ENCODE data around the gene LHCGR.

DNA sequence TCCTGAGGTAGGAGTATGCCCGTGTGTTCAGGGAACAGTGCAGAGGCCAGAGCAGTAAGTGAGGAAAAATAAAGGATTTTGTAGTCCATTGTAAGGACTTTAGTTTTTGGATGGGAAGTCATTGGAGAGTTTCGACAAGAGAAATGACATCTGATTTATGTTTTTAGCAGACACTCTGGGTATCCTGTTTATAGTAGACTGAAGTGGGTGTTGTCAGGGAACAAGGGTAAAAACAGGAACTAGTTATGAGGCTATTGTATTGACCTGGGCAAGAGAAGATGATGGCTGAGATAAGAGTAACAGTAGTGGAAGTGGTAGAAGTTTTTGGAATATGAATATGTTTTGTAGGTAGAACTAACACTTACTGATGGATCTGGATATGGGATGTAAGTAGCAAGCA, 78.1 kb downstream of the LHCGR start:
- TF ChIP-seq EP300 (IDR thresholded peaks at IDR 0.05): no peak
- TF ChIP-seq, protein P1, sequence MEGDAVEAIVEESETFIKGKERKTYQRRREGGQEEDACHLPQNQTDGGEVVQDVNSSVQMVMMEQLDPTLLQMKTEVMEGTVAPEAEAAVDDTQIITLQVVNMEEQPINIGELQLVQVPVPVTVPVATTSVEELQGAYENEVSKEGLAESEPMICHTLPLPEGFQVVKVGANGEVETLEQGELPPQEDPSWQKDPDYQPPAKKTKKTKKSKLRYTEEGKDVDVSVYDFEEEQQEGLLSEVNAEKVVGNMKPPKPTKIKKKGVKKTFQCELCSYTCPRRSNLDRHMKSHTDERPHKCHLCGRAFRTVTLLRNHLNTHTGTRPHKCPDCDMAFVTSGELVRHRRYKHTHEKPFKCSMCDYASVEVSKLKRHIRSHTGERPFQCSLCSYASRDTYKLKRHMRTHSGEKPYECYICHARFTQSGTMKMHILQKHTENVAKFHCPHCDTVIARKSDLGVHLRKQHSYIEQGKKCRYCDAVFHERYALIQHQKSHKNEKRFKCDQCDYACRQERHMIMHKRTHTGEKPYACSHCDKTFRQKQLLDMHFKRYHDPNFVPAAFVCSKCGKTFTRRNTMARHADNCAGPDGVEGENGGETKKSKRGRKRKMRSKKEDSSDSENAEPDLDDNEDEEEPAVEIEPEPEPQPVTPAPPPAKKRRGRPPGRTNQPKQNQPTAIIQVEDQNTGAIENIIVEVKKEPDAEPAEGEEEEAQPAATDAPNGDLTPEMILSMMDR (IDR thresholded peaks at IDR 0.05): no peak
- no peak for TF ChIP-seq POLR2A (IDR thresholded peaks at IDR 0.05)
